Posterior vena cava (tissue), 2 donors: ENCODE measurements around the gene BICD1. TPM values are rescaled to one million over a fixed set of nuclear protein-coding genes. Genes with fewer than 3 reads are reported as not detected.

Experiments
- DNase-seq: peaks from one replicate; pipeline ENCODE4 v3.0.0-alpha.2; 2020; ENCODE audit warnings: low spot score
- intact Hi-C, 2 donors: fragments of 100-400 bp; cut with DNase I; formaldehyde crosslinking; loops; one replicate each; pipeline versions ENCODE4 v1.14.1 to v1.14.2; 2022 to 2023
- long read RNA-seq, 2 donors: library from polyadenylated mRNA; unstranded; transcript quantifications; one replicate each; pipeline ENCODE4 v2.0.0, GENCODE V29; 2020 to 2021
- total RNA-seq, 2 donors: library from RNA; stranded (reverse); fragmentation: NEBNext Ultra II Directional; extraction: Animal tissue kit (Norgen Biotek cat#: 25700); gene quantifications; one replicate each; pipeline ENCODE4 v1.2.1, GENCODE V29; 2021
- donor health status: DM: yes; HTN: yes; CAD: no.
- donor health status: DM: yes; HTN: yes; CAD: no.

Gene BICD1
- 10 to 100 TPM; 24.1 to 34.6 TPM for total RNA-seq
- long read RNA-seq, donor 1, partial matches to known transcripts, result 1 of 8 reads
- long read RNA-seq, donor 1, other reads (novel, unspliced or antisense), result 6 of 8 reads
- long read RNA-seq, donor 2, partial matches to known transcripts, result 11 of 24 reads
- long read RNA-seq, donor 2, other reads (novel, unspliced or antisense), result 10 of 24 reads

- DNase-seq, result peak; percentile 97
- intact Hi-C loops, result no loop called here
Measured at GRCh38 chr12:32106517-32107358, at the start of gene BICD1. Gene BICD1, plus strand, starts transcription at chr12:32106847. Its CDS starts 485 bp downstream, at chr12:32107332.

DNA sequence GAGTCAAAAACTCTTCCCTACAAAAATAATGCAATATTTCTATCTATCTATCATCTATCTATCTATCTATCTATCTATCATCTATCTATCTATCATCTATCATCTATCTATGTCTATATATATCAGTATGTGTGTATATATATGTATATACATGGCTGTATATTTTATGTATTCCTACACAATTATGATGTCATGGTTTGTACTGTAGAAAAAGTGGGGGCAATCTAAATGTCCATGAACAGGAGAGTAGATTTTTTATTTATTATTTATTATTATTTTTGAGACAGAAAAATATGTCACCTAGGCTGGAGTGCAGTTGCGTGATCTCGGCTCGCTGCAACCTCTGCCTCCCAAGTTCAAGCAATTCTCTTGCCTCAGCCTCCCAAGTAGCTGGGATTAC is 45.6 kb upstream of the BICD1 start:
- DNase-seq, result no peak
- intact Hi-C loops, result loop anchor here (5.0 to 10.0 kb wide), 2 partner anchors 244 to 246 kb away; no protein-coding TSS in a partner anchor

GRCh38 chr12:32062881-32063280 is 43.8 kb upstream of the BICD1 start:
- no peak for DNase-seq
- intact Hi-C loops, result loop anchor here (5.0 to 10.0 kb wide), 2 partner anchors 242 to 244 kb away; no protein-coding TSS in a partner anchor

- DNase-seq, result no peak
- intact Hi-C loops, result loop anchor here (5.0 to 10.0 kb wide), 2 partner anchors 241 to 244 kb away; no protein-coding TSS in a partner anchor
Measured at GRCh38 chr12:32063796-32064195, 42.9 kb upstream of the BICD1 start.

DNA sequence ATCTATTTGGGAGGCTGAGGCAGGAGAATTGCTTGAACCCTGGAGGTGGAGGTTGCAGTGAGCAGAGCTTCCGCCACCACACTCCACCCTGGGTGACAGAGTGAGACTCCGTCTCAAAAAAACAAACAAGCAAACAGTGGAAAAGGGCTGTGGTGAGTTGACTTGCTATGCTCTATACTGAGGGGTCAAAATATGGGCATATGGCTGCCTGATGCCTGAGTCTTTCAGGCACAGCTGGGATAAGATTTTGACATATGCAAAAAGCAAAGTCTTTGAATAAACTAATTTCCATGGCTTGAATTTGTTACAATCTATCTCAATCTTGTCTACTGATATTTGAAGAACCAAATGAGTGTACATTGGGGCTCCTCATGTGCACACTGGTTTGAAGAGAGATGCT is 40.4 kb upstream of the BICD1 start:
- no peak for DNase-seq
- intact Hi-C loops, result loop anchor here in 1 of 2 donors (10.0 kb wide), 1 partner anchor 239 kb away; no protein-coding TSS in a partner anchor

DNA sequence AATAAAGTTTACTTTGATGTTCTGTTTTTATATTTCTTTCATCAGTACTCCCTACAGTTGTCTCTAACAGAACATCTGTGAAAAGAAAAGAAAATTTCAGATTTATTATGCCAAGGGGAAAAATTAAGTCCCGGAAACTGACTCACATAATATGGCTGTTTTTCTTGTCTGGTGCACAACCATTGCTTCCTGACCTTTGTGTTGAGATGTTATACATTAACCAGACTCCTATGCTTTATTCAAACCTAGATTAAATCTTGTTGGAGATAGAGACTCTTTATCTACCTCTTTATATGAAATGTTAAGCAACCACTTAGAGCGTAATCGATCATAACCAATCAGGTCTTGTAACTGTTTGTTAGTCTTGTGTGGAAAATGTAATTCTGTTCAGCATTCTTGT is 37.6 kb upstream of the BICD1 start:
- intact Hi-C loops, result loop anchor here in 1 of 2 donors (10.0 kb wide), 1 partner anchor 236 kb away; no protein-coding TSS in a partner anchor
- no peak for DNase-seq

DNA sequence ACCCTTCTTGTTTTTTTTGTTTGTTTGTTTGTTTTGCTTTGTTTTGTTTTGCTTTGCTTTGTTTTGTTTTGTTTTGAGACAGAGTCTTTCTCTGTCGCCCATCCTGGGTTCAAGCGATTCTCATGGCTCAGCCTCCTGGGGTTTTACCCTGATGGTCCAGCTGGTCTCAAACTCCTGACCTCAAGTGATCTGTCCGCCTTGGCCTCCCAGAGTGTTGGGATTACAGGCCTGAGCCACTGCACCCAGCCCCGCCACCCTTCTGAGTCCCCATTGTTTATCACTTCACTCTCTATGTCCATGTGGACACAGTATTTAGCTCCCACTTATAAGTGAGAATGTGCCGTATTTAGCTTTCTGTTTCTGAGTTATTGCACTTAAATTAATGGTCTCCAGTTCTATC is 36.9 kb upstream of the BICD1 start:
- intact Hi-C loops, result loop anchor here in 1 of 2 donors (10.0 kb wide), 1 partner anchor 235 kb away; no protein-coding TSS in a partner anchor
- DNase-seq, result no peak

DNA sequence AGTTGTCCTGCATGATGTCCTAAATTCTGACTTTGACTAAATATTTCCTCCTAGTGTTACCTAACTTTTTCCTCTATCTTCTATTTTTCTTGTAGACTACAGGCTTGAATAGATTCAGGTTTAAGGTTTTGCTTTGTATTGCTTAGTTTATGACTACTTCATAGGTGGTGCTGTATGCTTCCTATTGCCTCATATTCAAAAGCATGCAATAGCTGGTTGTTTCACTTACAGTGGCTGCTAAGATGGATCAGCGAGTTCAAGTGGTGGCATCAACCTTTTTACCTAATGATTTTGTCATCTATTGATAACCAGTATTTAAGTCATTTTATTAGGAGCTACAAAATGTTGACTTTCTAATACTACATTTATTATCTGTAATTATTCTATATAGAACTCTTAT is 36.3 kb upstream of the BICD1 start:
- intact Hi-C loops, result no loop called here
- DNase-seq, result no peak

- no peak for DNase-seq
- intact Hi-C loops, result no loop called here
Measured at GRCh38 chr12:32072102-32072501, 34.5 kb upstream of the BICD1 start.

GRCh38 chr12:32074432-32074831 is 32.2 kb upstream of the BICD1 start:
- intact Hi-C loops, result no loop called here
- DNase-seq, result no peak

- no peak for DNase-seq
- intact Hi-C loops, result no loop called here
Measured at GRCh38 chr12:32076941-32077340, 29.7 kb upstream of the BICD1 start.

GRCh38 chr12:32080435-32080834 is 26.2 kb upstream of the BICD1 start:
- DNase-seq, result no peak
- intact Hi-C loops, result no loop called here

DNA sequence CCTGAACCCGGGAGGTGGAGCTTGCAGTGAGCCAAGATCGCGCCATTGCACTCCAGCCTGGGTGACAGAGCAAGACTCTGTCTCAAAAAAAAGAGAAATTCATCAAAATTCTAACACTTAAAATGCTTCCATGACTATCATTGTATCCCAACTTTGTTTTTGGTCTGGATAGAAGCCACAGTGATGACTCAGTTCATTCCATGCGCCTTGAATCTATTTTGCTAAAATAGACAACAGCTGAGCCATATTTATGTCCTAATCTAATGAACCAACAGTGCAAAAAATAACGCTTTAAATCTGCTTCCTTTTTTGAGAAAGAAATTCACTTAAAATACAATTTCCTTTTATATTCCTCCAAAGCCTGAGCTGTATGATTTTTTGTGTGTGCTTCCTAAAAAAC is 23.2 kb upstream of the BICD1 start:
- DNase-seq, result no peak
- intact Hi-C loops, result no loop called here

GRCh38 chr12:32084017-32084688 is 22.5 kb upstream of the BICD1 start:
- DNase-seq, result no peak
- intact Hi-C loops, result no loop called here

GRCh38 chr12:32084753-32085152 is 21.9 kb upstream of the BICD1 start:
- DNase-seq, result no peak
- intact Hi-C loops, result no loop called here

DNA sequence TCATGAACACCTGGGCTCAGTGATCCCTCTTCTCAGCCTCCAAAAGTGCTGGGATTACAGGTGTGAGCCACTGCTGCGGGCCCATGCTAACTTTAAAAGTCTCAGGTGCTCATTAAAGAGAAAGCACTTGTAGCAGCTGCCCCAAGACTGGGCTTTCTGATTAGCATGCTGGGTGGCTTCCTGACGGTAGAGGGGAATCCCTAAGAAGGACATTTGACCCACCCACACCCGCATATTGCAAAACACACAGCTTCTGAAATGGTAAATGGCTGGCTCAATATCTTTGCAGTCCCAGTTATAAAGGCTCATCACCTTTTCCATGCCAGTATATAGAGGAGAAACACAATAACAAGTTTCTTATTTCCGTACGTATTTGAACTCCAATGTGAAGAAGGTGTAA is 19.3 kb upstream of the BICD1 start:
- intact Hi-C loops, result no loop called here

GRCh38 chr12:32089156-32089555 is 17.5 kb upstream of the BICD1 start:
- no peak for DNase-seq
- intact Hi-C loops, result no loop called here

More for the DNA sequence above, 19.3 kb upstream of the BICD1 start:
- DNase-seq, result no peak

DNA sequence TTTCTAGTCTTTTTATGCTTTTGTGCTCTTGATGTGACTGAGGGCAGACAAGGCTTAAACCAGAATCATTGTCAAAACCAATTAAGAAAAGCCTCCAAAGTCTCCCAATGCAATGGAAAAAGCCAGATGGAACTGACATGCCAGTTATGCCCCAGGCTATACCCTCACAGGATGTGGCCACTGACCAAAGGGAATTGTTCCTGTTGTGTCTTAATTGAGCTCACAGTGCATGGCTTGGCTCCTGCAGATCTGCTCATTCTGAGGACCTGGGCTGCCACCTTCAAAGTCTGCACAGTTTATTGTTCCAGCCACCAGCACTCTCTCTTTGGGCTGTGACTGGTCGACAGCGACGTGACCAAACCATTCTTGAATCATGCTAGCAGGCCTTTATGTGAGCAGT is 17.1 kb upstream of the BICD1 start:
- no peak for DNase-seq
- intact Hi-C loops, result no loop called here

- intact Hi-C loops, result no loop called here
- DNase-seq, result no peak
Measured at GRCh38 chr12:32091696-32092095, 15.0 kb upstream of the BICD1 start.

GRCh38 chr12:32098112-32098511 is 8.5 kb upstream of the BICD1 start:
- intact Hi-C loops, result no loop called here
- DNase-seq, result no peak
